IMR-90 (cell line): Measurements from ENCODE around the gene BTBD6.

Experiments used
- CHD1 ChIP-seq: IDR thresholded peaks from 2 replicates; pipeline ENCODE4 v1.6.1; 2012; ENCODE audit warnings: low read depth, low read length, improper control_type of control experiment
- FOS ChIP-seq: fragments of 150-350 bp; IDR thresholded peaks from 2 replicates; pipeline ENCODE4 v1.6.1; 2016; ENCODE audit warnings: low read depth, low read length
- MAFK ChIP-seq: IDR thresholded peaks from 2 replicates; pipeline ENCODE4 v1.6.1; 2012; ENCODE audit warnings: low read depth, low read length, improper control_type of control experiment
- POLR2A ChIP-seq: IDR thresholded peaks from 2 replicates; pipeline ENCODE4 v1.6.1; 2012; ENCODE audit warnings: mild to moderate bottlenecking, low read depth, low read length
- RAD21 ChIP-seq: IDR thresholded peaks from 2 replicates; pipeline ENCODE4 v1.6.1; 2012; ENCODE audit warnings: low read length, improper control_type of control experiment
- RFX5 ChIP-seq: IDR thresholded peaks from 2 replicates; pipeline ENCODE4 v1.8.0; 2012; ENCODE audit warnings: low read depth, mild to moderate bottlenecking, low read length, moderate library complexity
- SMC3 ChIP-seq: fragments of 150-350 bp; IDR thresholded peaks from 2 replicates; pipeline ENCODE4 v1.6.1; 2016; ENCODE audit warnings: low read depth, mild to moderate bottlenecking, antibody characterized with exemption, low read length, moderate library complexity
- TF ChIP-seq, protein P1 (sequence below): conservative IDR thresholded peaks from 2 replicates; pipeline ENCODE4 v1.5.1; 2012; ENCODE audit warnings: mild to moderate bottlenecking, low read depth, low read length, improper control_type of control experiment

DNA sequence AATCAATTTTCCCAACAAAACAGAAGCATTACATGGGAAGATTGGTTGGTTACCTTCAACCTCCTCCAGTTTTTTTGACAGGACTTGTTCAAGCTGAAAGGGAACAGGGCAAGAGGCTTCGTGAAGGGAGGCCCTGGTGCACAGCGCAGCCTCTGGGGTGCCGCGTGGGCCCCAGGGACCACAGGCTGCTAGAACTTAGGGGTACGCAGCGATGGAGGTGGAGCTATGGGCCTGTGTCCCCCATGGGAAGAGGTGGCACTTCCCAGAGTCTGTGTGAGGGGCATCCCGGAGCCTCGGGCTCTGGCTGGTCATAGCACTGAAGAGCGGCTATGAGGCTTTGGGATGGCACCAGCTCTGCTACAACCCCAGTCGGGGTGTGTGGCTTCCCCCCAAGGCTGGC is 22.1 kb upstream of the BTBD6 start:
- TF ChIP-seq POLR2A (no peak), RAD21 (no peak), MAFK (no peak), SMC3 (no peak), FOS (no peak), CHD1 (no peak), RFX5 (no peak)
- TF ChIP-seq, protein P1, sequence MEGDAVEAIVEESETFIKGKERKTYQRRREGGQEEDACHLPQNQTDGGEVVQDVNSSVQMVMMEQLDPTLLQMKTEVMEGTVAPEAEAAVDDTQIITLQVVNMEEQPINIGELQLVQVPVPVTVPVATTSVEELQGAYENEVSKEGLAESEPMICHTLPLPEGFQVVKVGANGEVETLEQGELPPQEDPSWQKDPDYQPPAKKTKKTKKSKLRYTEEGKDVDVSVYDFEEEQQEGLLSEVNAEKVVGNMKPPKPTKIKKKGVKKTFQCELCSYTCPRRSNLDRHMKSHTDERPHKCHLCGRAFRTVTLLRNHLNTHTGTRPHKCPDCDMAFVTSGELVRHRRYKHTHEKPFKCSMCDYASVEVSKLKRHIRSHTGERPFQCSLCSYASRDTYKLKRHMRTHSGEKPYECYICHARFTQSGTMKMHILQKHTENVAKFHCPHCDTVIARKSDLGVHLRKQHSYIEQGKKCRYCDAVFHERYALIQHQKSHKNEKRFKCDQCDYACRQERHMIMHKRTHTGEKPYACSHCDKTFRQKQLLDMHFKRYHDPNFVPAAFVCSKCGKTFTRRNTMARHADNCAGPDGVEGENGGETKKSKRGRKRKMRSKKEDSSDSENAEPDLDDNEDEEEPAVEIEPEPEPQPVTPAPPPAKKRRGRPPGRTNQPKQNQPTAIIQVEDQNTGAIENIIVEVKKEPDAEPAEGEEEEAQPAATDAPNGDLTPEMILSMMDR = no peak
